CD4-positive, alpha-beta T cell treated with Interleukin-4 for 1 hour (primary cell): ENCODE measurements around the gene WDPCP.
"Not testable (repeated sequence)": the region's sequence is repeated elsewhere in the genome, so short reads cannot be mapped to it uniquely, and the experiment has no call there.

Experiments used
- DNase-seq, 2 donors: peaks; one replicate each; pipeline ENCODE4 v3.0.0-alpha.2; 2020 to 2022

WDPCP gene

GRCh38 chr2:63092857-63093256 lies 495.4 kb downstream of the WDPCP start:
- DNase-seq = no peak

- no peak for DNase-seq
These were observed 495.9 kb downstream of the WDPCP start for GRCh38 chr2:63092401-63092800.

- no peak for DNase-seq
These were observed 501.6 kb downstream of the WDPCP start for GRCh38 chr2:63086687-63087086.

- DNase-seq = no peak
These were observed 506.9 kb downstream of the WDPCP start for GRCh38 chr2:63081404-63081803.

- no peak for DNase-seq
These were observed 509.2 kb downstream of the WDPCP start for GRCh38 chr2:63078852-63079606.

- not testable (repeated sequence) for DNase-seq
These were observed 513.9 kb downstream of the WDPCP start for GRCh38 chr2:63074399-63074798.

GRCh38 chr2:63073994-63074393 lies 514.3 kb downstream of the WDPCP start:
- no peak for DNase-seq

- DNase-seq = no peak
These were observed 516.6 kb downstream of the WDPCP start for GRCh38 chr2:63071664-63072063.
